ENCODE results near the gene CFHR1.
"Not testable (repeated sequence)": the region's sequence is repeated elsewhere in the genome, so short reads cannot be mapped to it uniquely, and the experiment has no call there.

The CFHR1 gene

GRCh38 chr1:196819531-196819930 lies at the start of gene CFHR1:
Gene CFHR1 (plus strand): TSS chr1:196819731. CDS start chr1:196819845, 114 bp downstream.
- not testable (repeated sequence) for DNase-seq

DNA sequence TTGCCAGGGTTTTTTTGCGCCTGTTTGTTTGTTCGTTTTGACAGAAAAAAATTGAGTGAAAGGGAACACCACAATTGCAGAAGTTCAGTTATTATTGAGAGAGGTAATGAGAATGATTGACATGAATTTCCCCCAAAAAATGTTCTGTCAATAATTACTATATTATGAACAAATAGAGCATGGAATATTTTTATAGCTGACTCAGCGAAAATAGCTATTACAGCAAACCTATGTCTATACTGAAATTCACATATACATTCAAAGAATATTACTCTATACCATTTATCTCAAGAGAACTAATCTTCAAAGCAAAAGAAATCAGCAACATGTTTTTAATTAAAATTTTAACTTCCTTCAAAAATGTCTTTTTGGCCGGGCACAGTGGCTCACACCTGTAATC lies 49.7 kb upstream of the CFHR1 start:
- not testable (repeated sequence) for DNase-seq

GRCh38 chr1:196773713-196774112 lies 45.8 kb upstream of the CFHR1 start:
- no peak for DNase-seq

GRCh38 chr1:196774175-196774574 lies 45.4 kb upstream of the CFHR1 start:
- DNase-seq: no peak

DNA sequence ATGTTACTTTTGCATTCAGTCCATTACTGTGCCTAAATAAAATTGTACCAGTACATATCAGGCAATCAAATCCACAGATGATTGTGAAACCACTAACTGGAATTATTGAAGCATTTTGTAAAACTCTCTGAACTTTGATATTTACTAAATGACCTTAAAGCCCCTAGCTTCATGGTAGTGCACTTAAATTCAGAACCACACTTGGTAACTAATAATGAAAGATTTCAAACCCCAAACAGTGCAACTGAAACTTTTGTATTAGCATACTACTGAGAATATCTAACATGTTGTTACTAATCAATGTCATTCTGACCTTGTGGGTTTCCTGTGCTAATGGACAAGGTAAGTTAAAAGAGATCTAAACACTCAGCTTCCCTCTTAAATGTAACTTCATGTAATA lies 44.9 kb upstream of the CFHR1 start, which contains the start of gene CFHR3:
Gene CFHR3, plus strand, starts transcription at position 238 of the 400 bp plus-strand sequence. Its CDS starts 47 bp downstream, at position 285.
- DNase-seq: no peak

DNA sequence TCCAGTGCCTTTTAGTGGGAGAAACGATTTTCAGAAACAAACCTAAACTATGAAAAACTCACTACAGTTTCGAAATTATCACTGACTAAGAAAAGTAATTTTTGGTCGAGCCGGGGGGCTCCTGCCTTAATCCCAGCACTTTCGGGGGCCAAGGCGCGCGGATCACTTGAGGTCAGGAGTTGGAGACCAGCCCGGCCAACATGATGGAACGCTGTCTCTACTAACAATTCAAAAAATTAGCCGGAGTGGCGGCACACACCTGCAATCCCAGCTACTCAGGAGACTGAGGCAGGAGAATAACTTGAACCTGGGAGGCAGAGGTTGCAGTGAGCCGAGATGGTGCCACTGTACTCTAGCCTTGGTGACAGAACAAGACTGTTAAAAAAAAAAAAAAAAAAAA lies 41.9 kb upstream of the CFHR1 start:
- no peak for DNase-seq

GRCh38 chr1:196779093-196779492 lies 40.4 kb upstream of the CFHR1 start:
- no peak for DNase-seq

- not testable (repeated sequence) for DNase-seq
These were observed 28.3 kb upstream of the CFHR1 start for GRCh38 chr1:196791252-196791651.

DNA sequence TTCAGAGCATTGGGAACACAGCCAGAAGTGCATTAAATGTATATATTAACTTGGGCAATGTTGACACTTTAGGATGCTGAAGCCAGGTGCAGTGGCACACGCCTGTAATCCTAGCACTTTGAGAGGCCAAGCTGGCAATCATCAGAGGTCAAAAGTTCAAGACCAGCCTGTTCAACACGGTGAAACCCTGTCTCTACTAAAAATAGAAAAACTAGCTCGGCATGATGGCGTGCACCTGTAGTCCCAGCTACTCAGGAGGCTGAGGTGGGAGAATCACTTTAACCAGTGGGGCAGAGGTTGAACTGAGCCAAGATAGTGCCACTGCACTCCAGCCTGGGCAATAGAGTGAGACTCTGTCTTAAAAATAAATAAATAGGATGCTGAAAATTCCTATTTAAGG lies 25.4 kb upstream of the CFHR1 start:
- peak; percentile 29 for DNase-seq

DNA sequence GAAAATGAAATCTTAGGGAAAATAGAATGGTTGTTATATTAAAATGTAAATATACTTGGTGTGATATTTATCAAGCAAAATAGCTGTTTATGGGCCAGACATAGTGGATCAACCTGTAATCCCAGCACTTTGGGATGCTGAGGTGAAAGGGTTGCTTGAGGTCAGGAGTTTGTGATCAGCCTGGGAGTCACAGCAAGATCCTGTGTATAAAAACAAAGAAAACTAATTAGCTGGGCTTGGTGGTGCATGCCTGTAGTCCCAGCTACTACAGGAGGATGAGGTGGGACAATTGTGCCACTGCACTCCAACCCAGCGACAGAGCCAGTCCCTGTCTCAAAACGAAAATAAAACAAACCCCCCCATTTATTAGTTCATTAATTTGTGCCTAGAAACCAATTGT lies 21.6 kb upstream of the CFHR1 start:
- DNase-seq: no peak

GRCh38 chr1:196801920-196802319 lies 17.6 kb upstream of the CFHR1 start:
- not testable (repeated sequence) for DNase-seq

DNA sequence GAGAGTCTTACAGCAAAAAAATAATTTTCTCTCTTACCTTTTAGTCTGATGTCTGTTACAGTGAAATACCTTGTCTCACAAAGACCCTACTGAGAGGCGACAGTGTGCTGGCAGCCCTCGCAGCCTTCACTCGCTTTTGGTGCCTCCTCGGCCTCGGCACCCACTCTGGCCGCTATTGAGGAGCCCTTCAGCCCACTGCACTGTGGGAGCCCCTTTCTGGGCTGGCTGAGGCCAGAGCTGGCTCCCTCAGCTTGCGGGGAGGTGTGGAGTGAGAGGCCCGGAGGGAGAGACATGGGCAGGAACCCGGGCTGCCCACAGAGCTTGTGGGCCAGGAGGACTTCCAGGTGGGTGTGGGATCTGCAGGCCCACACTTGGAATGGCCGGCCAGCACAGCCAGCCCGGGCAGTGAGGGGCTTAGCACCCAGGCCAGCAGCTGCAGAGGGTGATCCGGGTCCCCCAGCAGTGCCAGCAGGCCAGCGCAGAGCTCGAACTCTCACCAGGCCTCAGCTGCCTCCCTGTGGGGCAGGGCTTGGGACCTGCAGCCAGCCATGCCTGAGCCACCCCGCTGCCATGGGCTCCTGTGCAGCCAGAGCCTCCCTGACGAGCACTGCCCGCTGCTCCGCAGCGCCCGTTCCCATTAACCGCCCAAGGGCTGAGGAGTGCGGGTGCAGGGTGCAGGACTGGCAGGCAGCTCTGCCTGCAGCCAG lies 10.8 kb upstream of the CFHR1 start:
- no peak for DNase-seq

DNA sequence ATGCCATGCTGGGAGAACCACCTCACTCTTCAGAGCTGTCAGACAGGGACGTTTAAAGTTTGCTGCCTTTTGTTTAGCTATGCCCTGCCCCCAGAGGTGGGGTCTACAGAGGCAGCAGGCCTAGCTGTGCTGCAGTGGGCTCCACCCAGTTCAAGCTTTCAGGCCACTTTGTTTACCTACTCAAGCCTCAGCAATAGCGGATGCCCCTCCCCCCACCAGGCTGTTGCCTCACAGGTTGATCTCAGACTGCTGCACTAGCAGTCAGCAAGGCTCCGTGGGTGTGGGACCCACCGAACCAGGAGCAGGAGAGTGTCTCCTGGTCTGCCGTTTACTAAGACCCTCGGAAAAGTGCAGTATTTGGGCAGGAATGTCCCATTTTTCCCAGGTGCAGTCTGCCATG lies 2.1 kb upstream of the CFHR1 start:
- DNase-seq: peak; percentile 13

DNA sequence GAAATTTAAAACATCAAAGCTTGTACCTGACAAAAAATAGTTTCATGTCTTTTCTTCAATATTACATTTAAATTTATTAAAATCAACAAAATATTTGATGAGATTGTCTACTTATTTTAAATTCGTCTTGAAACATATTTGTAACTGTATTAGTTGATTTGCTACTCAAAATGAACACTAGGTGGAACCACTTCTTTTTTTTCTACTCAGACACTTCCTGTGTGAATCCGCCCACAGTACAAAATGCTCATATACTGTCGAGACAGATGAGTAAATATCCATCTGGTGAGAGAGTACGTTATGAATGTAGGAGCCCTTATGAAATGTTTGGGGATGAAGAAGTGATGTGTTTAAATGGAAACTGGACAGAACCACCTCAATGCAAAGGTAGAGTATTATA lies 8.3 kb downstream of the CFHR1 start:
- DNase-seq: peak; percentile 1

DNA sequence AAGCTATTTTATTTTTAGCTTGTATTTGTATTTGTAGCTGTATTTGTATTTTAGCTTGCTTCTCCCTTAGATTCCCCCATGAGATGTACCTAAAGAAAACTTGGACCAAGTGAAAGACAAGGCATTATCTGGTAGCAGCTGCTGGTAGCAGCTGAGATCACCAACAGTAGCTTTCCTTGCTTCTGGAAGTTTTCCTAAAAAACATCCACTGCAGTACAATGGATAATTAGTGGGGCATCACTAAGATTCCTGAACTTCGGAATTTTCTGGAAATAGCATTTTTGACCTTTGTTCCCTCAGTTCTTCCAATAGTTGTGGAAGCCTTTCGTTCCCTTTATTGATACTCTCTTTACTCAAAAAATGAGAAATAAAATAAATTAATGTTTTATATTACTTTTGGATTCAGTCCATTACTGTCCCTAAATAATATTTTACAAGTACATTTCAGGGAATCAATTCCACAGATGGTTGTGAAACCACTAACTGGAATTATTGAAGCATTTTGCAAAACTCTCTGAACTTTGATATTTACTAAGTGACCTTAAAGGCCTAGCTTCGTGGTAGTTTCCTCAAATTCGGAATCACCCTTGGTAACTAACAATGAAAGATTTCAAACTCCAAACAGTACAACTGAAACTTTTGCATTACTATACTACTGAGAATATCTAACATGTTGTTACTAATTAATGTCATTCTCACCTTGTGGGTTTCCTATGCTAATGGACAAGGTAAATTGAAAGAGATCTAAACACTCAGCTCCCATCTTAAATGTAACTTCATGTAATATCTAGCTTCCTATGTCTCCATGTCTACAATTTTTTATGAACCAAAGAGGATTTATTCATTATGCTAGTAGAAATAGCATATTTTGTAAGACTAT lies 30.3 kb downstream of the CFHR1 start:
- DNase-seq: not testable (repeated sequence)

DNA sequence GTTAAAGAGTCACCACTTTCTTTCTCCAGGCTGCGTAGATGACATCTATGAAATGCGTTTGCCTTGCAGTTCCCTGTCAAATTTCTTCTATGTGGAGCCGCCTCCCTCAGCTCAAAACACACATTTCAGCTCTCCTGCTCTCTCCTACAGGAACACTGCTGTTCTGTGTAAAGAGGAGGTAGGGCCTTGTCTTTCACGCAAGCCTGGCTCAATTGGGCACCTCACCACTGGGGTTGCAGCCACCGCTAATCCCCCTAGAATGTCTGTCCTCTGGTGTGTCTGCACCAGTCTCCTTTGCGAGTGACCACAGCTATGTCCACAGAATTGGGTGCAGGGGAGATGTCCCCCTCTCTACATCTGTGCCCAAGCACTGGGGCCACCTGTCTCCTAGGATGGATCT lies 36.5 kb downstream of the CFHR1 start:
- DNase-seq: no peak

DNA sequence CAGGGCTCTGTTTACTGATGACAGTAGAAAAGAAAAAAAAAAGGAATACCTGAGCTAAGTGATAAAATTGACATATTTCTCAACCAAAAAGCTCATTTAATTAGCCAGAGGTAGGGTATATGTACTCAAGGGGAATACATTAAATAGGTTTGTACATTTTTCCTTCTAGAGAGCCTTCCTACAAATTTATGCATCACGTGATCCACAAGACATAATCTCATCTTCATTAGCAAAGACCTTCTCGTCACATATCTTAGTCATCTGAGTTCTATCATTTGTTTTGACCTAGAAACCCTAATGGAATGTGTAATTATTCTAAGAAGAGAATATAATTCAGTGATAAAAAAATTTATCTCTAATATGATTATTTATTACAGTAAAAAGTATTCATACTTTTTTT lies 37.7 kb downstream of the CFHR1 start:
- no peak for DNase-seq

GRCh38 chr1:196858811-196859210 lies 39.3 kb downstream of the CFHR1 start:
- DNase-seq: no peak

DNA sequence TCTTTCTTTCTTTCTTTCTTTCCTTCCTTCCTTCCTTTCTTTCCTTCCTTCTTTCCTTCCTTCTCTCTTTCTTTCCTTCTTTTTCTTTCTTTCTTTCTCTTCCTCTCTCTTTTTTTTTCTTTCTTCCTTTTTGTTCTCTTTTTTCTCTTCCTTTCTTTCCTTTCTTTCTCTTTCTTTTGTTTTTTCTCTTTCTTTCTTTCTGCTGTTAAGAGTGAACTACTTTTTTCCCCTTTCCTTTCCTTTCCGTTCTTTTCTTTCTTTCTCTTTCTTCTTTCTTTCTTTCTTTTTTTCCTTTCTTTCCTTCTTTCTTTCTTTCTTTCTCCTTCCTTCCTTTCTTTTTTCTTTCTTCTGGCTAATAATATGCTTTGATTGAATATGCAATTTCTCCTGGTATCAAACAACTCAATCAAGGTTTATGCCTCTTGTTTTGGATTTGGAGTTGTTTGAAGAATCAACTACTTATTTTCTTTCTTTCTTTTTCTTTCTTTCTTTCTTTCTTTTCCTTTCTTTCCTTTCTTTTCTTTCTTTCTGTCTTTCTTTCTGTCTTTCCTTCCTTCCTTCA lies 40.9 kb downstream of the CFHR1 start:
- no peak for DNase-seq

GRCh38 chr1:196861429-196861828 lies 41.9 kb downstream of the CFHR1 start:
- DNase-seq: no peak

GRCh38 chr1:196866974-196867373 lies 47.4 kb downstream of the CFHR1 start:
- DNase-seq: no peak

DNA sequence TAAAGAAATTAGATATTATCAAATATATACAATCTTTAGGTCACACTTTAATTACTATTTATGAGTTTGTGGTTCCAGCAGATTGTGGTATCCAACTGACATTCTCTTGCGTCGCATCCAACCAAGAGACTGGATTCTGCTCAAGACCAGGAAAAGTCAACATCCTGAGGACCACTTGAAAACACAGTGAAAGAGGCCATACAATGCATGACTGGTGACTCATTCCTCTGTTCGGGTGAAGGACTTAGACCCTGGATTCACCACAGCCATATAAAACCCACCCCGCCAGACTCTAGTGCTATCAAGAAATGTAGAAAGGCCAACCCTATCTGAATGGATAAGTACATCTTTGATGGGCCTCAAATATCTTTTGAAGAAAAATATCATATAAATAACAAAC lies 53.9 kb downstream of the CFHR1 start:
- peak; percentile 83 for DNase-seq

DNA sequence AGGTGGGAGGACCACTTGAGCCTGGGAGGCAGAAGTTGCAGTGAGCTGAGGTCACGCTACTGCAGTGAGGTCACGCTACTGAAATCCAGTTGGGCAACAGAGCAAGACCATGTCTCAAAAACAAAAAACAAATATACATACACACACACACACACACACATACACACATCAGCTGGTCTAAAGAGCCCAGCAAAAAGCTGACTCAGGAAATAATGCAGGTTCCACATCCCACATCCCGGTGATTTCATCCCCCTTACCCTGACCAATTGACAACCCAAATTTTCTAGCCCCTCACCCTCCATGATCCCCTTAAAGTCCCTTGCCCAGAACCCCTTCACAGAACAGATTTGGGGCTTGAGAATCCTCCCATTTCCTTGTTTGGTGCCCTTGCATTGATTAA lies 56.4 kb downstream of the CFHR1 start:
- peak; percentile 1 for DNase-seq

DNA sequence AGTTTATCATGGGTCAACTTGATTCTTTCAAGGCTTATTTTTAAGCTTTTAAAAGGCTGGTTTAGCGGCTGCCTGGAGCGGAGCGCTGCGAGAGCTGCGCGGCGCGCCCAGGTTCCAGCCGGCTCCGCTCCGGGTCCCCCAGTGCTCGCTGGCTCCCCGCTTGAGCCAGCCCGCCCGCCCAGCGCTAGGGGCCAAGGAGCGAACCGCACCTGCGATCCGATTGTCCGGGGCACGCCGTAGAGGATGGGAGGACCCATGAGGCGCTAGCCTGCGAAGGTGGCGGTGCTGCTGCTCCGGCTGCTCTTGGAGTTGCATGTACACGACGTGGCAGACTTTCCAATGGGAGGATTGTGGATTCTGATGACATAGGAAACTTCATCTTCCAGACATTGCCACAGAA lies 58.4 kb downstream of the CFHR1 start:
- no peak for DNase-seq

All from NCI-H510A (cell line).